ENCODE results near the gene RPS3A.
"Not testable (repeated sequence)": the region's sequence is repeated elsewhere in the genome, so short reads cannot be mapped to it uniquely, and the experiment has no call there.

The RPS3A gene

DNA sequence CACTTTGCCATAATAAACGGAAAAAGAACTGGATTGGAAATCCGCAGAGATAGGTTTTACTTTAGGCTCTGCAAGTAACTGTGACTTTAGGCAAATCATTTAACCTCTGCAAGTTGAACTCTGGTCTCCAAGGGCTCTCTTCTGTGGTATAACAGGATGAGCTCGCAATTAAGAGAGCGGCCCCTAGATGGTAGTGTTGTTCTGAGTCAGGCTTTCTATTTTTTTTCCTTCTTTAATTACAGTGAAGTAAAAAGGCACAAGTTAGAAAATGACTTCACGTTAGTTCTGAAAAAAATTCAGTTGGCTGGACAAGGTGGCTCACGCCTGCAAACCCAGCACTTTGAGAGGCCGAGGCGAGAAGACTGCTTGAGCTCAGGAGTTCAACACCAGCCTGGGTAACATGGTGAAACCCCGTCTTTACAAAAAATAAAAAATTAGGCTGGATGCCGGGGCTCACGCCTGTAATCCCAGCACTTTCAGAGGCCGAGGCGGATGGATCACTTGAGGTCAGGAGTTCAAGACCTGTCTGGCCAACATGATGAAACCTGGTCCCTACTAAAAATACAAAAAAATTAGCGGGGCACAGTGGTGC is 18.0 kb downstream of the RPS3A start:
- Histone ChIP-seq H3K4me2 (ENCODE audit: low read length) (no peak overlapping the region), H2AK5ac (ENCODE audit: low read length) (no peak overlapping the region), H2BK120ac (ENCODE audit: insufficient read depth, low read length, poor library complexity) (no peak overlapping the region), H2BK5ac (ENCODE audit: low read depth, low read length, poor library complexity) (no peak overlapping the region), H3K4ac (ENCODE audit: low read depth, low read length) (no peak overlapping the region), H3K9ac (ENCODE audit: low read length) (no peak overlapping the region), H4K12ac (ENCODE audit: low read depth, low read length) (no peak overlapping the region), H3K27ac (ENCODE audit: low read depth, low read length) (no peak overlapping the region), H4K8ac (ENCODE audit: low read depth, low read length) (no peak overlapping the region), H3K4me1 (ENCODE audit: control insufficient read depth in 1 of 2, insufficient read depth in 2 of 2, low read length in 2 of 2) (no peaks in the 10 kb centered on the region), H3K79me2 (ENCODE audit: control insufficient read depth, insufficient read depth, low read length, poor library complexity) (no peaks in the 10 kb centered on the region), H4K91ac (ENCODE audit: low read depth, low read length) (no peak overlapping the region), H3K23ac (ENCODE audit: low read length) (no peak overlapping the region), H3K27me3 (ENCODE audit: insufficient read depth, low read length) (no peaks in the 10 kb centered on the region), H2AFZ (ENCODE audit: insufficient read depth, low read length, poor library complexity) (no peak overlapping the region), H2BK12ac (ENCODE audit: low read length) (no peak overlapping the region), H3K36me3 (ENCODE audit: control insufficient read depth in 1 of 2, insufficient read depth in 2 of 2, low read length in 2 of 2) (peaks cover 7 to 11% of the 10 kb centered on the region in 2 experiments), H3K18ac (ENCODE audit: low read length) (no peak overlapping the region), H3K9me3 (ENCODE audit: insufficient read depth, low read depth, low read length) (no peaks in the 10 kb centered on the region), H3K79me1 (ENCODE audit: low read length) (no peaks in the 10 kb centered on the region), H3K14ac (ENCODE audit: low read length) (no peak overlapping the region), H3K4me3 (ENCODE audit: low read depth, low read length) (no peak overlapping the region)
- WGBS (ENCODE audit: extremely low coverage, insufficient coverage, insufficient read length): no CpG with 5 or more reads among the region's 14 CpGs
- peak; percentile 64 to 82 for DNase-seq

DNA sequence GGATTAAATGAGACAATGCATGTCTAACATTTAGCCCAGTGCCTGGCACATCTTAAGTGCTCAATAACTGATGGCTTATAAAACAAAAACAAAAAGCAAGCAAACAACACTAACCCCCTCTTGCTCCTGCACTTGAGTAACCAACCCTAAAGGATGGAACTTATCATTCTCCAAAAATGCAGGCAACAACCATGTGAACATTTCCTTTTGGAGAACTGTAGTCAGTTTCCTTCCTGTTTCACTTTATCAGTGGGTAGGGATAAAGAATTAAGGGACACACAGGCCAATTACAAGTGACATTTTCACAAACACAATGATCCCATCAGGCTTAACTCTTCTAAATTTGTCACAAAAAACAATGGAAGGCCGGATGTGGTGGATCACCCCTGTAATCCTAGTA is 30.4 kb downstream of the RPS3A start:
- H3K27me3 ChIP-seq (ENCODE audit: insufficient read depth, low read length): no peaks in the 10 kb centered on the region
- no peak overlapping the region for H3K4ac ChIP-seq (ENCODE audit: low read depth, low read length)
- no peak overlapping the region for H3K4me3 ChIP-seq (ENCODE audit: low read depth, low read length)
- no peak overlapping the region for H2AFZ ChIP-seq (ENCODE audit: insufficient read depth, low read length, poor library complexity)
- H3K23ac ChIP-seq (ENCODE audit: low read length): no peak overlapping the region
- no peak overlapping the region for H3K9ac ChIP-seq (ENCODE audit: low read length)
- no peak overlapping the region for H2BK12ac ChIP-seq (ENCODE audit: low read length)
- no peaks in the 10 kb centered on the region for H3K79me2 ChIP-seq (ENCODE audit: control insufficient read depth, insufficient read depth, low read length, poor library complexity)
- H2BK5ac ChIP-seq (ENCODE audit: low read depth, low read length, poor library complexity): no peak overlapping the region
- H4K12ac ChIP-seq (ENCODE audit: low read depth, low read length): no peak overlapping the region
- peaks cover 11 to 16% of the 10 kb centered on the region in 2 experiments for H3K36me3 ChIP-seq (ENCODE audit: control insufficient read depth in 1 of 2, insufficient read depth in 2 of 2, low read length in 2 of 2)
- H3K79me1 ChIP-seq (ENCODE audit: low read length): no peaks in the 10 kb centered on the region
- H2AK5ac ChIP-seq (ENCODE audit: low read length): no peak overlapping the region
- no peak overlapping the region for H3K18ac ChIP-seq (ENCODE audit: low read length)
- H4K91ac ChIP-seq (ENCODE audit: low read depth, low read length): no peak overlapping the region
- H3K4me1 ChIP-seq (ENCODE audit: control insufficient read depth in 1 of 2, insufficient read depth in 2 of 2, low read length in 2 of 2): no peaks in the 10 kb centered on the region
- WGBS (ENCODE audit: extremely low coverage, insufficient coverage, insufficient read length): no CpG with 5 or more reads among the region's 1 CpG
- H3K9me3 ChIP-seq (ENCODE audit: insufficient read depth, low read depth, low read length): no peaks in the 10 kb centered on the region
- no peak overlapping the region for H4K8ac ChIP-seq (ENCODE audit: low read depth, low read length)
- no peak overlapping the region for H3K27ac ChIP-seq (ENCODE audit: low read depth, low read length)
- no peak overlapping the region for H3K4me2 ChIP-seq (ENCODE audit: low read length)
- no peak overlapping the region for H2BK120ac ChIP-seq (ENCODE audit: insufficient read depth, low read length, poor library complexity)
- no peak overlapping the region for H3K14ac ChIP-seq (ENCODE audit: low read length)
- no peak for DNase-seq

DNA sequence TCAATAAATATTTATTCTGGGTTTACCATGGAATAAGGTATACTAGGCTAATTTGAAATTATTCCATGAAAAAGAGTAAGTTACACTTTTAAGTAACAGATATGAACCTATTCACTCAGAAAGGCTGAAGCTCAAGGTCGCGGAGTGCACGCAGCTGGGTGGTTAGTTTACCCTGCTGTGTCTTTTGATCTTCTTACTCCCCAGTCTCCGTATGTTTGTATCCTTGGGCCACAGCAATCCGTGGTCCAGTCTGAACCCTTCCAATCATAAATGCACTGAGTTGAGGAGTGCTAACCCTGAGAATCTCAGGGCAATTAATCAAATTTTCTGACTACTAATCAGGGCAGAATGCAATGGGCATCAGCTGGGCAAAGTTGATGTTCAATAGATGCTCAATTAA is 33.9 kb downstream of the RPS3A start:
- no peak overlapping the region for H4K8ac ChIP-seq (ENCODE audit: low read depth, low read length)
- no peak overlapping the region for H2BK120ac ChIP-seq (ENCODE audit: insufficient read depth, low read length, poor library complexity)
- H2AFZ ChIP-seq (ENCODE audit: insufficient read depth, low read length, poor library complexity): no peak overlapping the region
- no peak overlapping the region for H3K4me2 ChIP-seq (ENCODE audit: low read length)
- H3K79me1 ChIP-seq (ENCODE audit: low read length): no peaks in the 10 kb centered on the region
- H4K12ac ChIP-seq (ENCODE audit: low read depth, low read length): no peak overlapping the region
- no peak overlapping the region for H2BK12ac ChIP-seq (ENCODE audit: low read length)
- no peak overlapping the region for H3K18ac ChIP-seq (ENCODE audit: low read length)
- no peak overlapping the region for H3K14ac ChIP-seq (ENCODE audit: low read length)
- H3K23ac ChIP-seq (ENCODE audit: low read length): no peak overlapping the region
- H2AK5ac ChIP-seq (ENCODE audit: low read length): no peak overlapping the region
- H3K27ac ChIP-seq (ENCODE audit: low read depth, low read length): no peak overlapping the region
- H3K36me3 ChIP-seq (ENCODE audit: control insufficient read depth in 1 of 2, insufficient read depth in 2 of 2, low read length in 2 of 2): peaks cover 6% of the 10 kb centered on the region in 2 experiments
- no peak overlapping the region for H3K4me3 ChIP-seq (ENCODE audit: low read depth, low read length)
- WGBS (ENCODE audit: extremely low coverage, insufficient coverage, insufficient read length): no CpG with 5 or more reads among the region's 5 CpGs
- H3K9me3 ChIP-seq (ENCODE audit: insufficient read depth, low read depth, low read length): no peaks in the 10 kb centered on the region
- H3K9ac ChIP-seq (ENCODE audit: low read length): no peak overlapping the region
- H3K4ac ChIP-seq (ENCODE audit: low read depth, low read length): no peak overlapping the region
- no peak overlapping the region for H2BK5ac ChIP-seq (ENCODE audit: low read depth, low read length, poor library complexity)
- H4K91ac ChIP-seq (ENCODE audit: low read depth, low read length): no peak overlapping the region
- no peaks in the 10 kb centered on the region for H3K27me3 ChIP-seq (ENCODE audit: insufficient read depth, low read length)
- H3K79me2 ChIP-seq (ENCODE audit: control insufficient read depth, insufficient read depth, low read length, poor library complexity): no peaks in the 10 kb centered on the region
- no peaks in the 10 kb centered on the region for H3K4me1 ChIP-seq (ENCODE audit: control insufficient read depth in 1 of 2, insufficient read depth in 2 of 2, low read length in 2 of 2)
- DNase-seq: no peak

GRCh38 chr4:151136048-151136447 is 36.6 kb downstream of the RPS3A start:
- not testable (repeated sequence) for H3K9me3 ChIP-seq (ENCODE audit: insufficient read depth, low read depth, low read length); H3K27ac ChIP-seq (ENCODE audit: low read depth, low read length); H2AK5ac ChIP-seq (ENCODE audit: low read length); H3K27me3 ChIP-seq (ENCODE audit: insufficient read depth, low read length); H3K79me2 ChIP-seq (ENCODE audit: control insufficient read depth, insufficient read depth, low read length, poor library complexity); H4K91ac ChIP-seq (ENCODE audit: low read depth, low read length); H3K18ac ChIP-seq (ENCODE audit: low read length); H3K14ac ChIP-seq (ENCODE audit: low read length); H4K8ac ChIP-seq (ENCODE audit: low read depth, low read length); H3K79me1 ChIP-seq (ENCODE audit: low read length); H2BK5ac ChIP-seq (ENCODE audit: low read depth, low read length, poor library complexity); H3K9ac ChIP-seq (ENCODE audit: low read length); H2BK12ac ChIP-seq (ENCODE audit: low read length); H4K12ac ChIP-seq (ENCODE audit: low read depth, low read length); H3K4me2 ChIP-seq (ENCODE audit: low read length); H2BK120ac ChIP-seq (ENCODE audit: insufficient read depth, low read length, poor library complexity); H3K36me3 ChIP-seq (ENCODE audit: control insufficient read depth in 1 of 2, insufficient read depth in 2 of 2, low read length in 2 of 2); H3K23ac ChIP-seq (ENCODE audit: low read length); H3K4me1 ChIP-seq (ENCODE audit: control insufficient read depth in 1 of 2, insufficient read depth in 2 of 2, low read length in 2 of 2); H3K4me3 ChIP-seq (ENCODE audit: low read depth, low read length); H3K4ac ChIP-seq (ENCODE audit: low read depth, low read length); H2AFZ ChIP-seq (ENCODE audit: insufficient read depth, low read length, poor library complexity); DNase-seq
- WGBS (ENCODE audit: extremely low coverage, insufficient coverage, insufficient read length): no CpG with 5 or more reads among the region's 3 CpGs

All from trophoblast cell (in vitro differentiated cells and primary cell).